OCI-LY3 (cell line): ENCODE results near the gene CACNA1B.
"Not testable (repeated sequence)": the region's sequence is repeated elsewhere in the genome, so short reads cannot be mapped to it uniquely, and the experiment has no call there.

ENCODE experiments used
- H2AFZ ChIP-seq: fragments of 200-600, 300-600 bp; shearing (Covaris generic); 2 replicates; pipeline ENCODE4 v1.6.0; 2014; ENCODE audit warnings: antibody characterized with exemption, low read depth, low read length
- H3K27ac ChIP-seq: fragments of 200-600, 300-600 bp; sonication (generic); 2 replicates; pipeline ENCODE4 v1.5.1; 2014; ENCODE audit warnings: mild to moderate bottlenecking, low read length, moderate library complexity, mixed read lengths
- H3K27me3 ChIP-seq: fragments of 200-600, 300-600 bp; sonication (generic); 2 replicates; pipeline ENCODE4 v1.6.1; 2014; ENCODE audit warnings: low read depth, low read length, mixed read lengths
- H3K36me3 ChIP-seq: fragments of 200-600, 300-600 bp; sonication (generic); replicated peaks from 2 replicates; pipeline ENCODE3; 2014; ENCODE audit warnings: low read depth, low read length, mixed read lengths
- H3K4me1 ChIP-seq: fragments of 300-600, 200-600 bp; sonication (generic); 2 replicates; pipeline ENCODE4 v1.6.1; 2014; ENCODE audit warnings: low read length, mixed read lengths
- H3K4me2 ChIP-seq: fragments of 200-600, 300-600 bp; sonication (generic); 2 replicates; pipeline ENCODE4 v1.6.1; 2014; ENCODE audit warnings: low read length, mixed read lengths
- H3K4me3 ChIP-seq: fragments of 300-600, 200-600 bp; sonication (generic); 2 replicates; pipeline ENCODE4 v1.5.1; 2014; ENCODE audit warnings: antibody characterized with exemption, mild to moderate bottlenecking, low read length, moderate library complexity
- H3K79me2 ChIP-seq: fragments of 300-600, 200-600 bp; shearing (Covaris generic); 2 replicates; pipeline ENCODE4 v1.6.1; 2014; ENCODE audit warnings: mild to moderate bottlenecking, low read length, mixed read lengths
- H3K9ac ChIP-seq: fragments of 300-600, 200-600 bp; shearing (Covaris generic); 2 replicates; pipeline ENCODE4 v1.6.0; 2014; ENCODE audit warnings: mild to moderate bottlenecking, low read length, moderate library complexity
- H3K9me3 ChIP-seq: fragments of 200-600, 300-600 bp; shearing (Covaris generic); 2 replicates; pipeline ENCODE4 v1.6.1; 2014; ENCODE audit warnings: low read length, mixed read lengths; ENCODE audit not compliant: insufficient read depth
- H4K20me1 ChIP-seq: fragments of 200-600, 300-600 bp; sonication (generic); 2 replicates; pipeline ENCODE4 v1.6.1; 2016; ENCODE audit warnings: low read length, mixed read lengths; ENCODE audit not compliant: insufficient read depth
- EZH2phosphoT487 ChIP-seq: fragments of 200-600 bp; shearing (Covaris generic); IDR thresholded peaks from 2 replicates; pipeline ENCODE4 v1.6.1; 2018; ENCODE audit warnings: antibody characterized with exemption, mixed run types, low read depth
- TF ChIP-seq, protein P1 (sequence below): fragments of 200-600, 300-600 bp; sonication (generic); IDR thresholded peaks from 2 replicates; pipeline ENCODE4 v1.5.1; 2014; ENCODE audit warnings: antibody characterized with exemption, low read length, low read depth

The CACNA1B gene

GRCh38 chr9:138082918-138083636 is 205.5 kb downstream of the CACNA1B start:
- peaks cover 75% of the 10 kb centered on the region for H3K36me3 ChIP-seq
- TF ChIP-seq, protein P1, sequence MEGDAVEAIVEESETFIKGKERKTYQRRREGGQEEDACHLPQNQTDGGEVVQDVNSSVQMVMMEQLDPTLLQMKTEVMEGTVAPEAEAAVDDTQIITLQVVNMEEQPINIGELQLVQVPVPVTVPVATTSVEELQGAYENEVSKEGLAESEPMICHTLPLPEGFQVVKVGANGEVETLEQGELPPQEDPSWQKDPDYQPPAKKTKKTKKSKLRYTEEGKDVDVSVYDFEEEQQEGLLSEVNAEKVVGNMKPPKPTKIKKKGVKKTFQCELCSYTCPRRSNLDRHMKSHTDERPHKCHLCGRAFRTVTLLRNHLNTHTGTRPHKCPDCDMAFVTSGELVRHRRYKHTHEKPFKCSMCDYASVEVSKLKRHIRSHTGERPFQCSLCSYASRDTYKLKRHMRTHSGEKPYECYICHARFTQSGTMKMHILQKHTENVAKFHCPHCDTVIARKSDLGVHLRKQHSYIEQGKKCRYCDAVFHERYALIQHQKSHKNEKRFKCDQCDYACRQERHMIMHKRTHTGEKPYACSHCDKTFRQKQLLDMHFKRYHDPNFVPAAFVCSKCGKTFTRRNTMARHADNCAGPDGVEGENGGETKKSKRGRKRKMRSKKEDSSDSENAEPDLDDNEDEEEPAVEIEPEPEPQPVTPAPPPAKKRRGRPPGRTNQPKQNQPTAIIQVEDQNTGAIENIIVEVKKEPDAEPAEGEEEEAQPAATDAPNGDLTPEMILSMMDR: no peak
- TF ChIP-seq EZH2phosphoT487: no peak
- H3K4me2 ChIP-seq: no peak overlapping the region
- no peak overlapping the region for H3K9ac ChIP-seq
- H4K20me1 ChIP-seq: no peaks in the 10 kb centered on the region; the same call in 1 of the 2 replicates
- H3K4me1 ChIP-seq: no peaks in the 10 kb centered on the region
- no peak overlapping the region for H3K4me3 ChIP-seq
- peaks cover 11% of the 10 kb centered on the region for H3K9me3 ChIP-seq
- no peaks in the 10 kb centered on the region for H3K79me2 ChIP-seq
- no peak overlapping the region for H2AFZ ChIP-seq
- H3K27ac ChIP-seq: no peak overlapping the region
- no peaks in the 10 kb centered on the region for H3K27me3 ChIP-seq

DNA sequence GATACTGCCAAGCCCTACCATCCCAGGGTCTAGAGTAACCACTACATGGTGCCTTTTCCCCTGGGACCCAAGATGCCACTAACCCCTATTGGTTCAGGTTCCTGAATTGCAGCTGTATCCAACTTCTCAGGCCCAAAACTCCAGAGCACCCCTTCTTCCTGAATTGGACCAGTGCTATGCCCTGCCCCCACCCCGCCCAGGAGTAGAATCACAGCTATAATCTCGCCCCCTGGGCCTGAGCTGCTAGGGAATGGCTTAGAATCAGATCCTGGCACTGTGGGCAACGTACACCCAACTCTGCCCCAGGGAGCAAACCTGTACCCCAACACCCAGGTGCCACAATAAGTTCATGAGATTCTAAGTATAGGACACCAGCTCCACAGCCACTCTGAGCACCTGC is 206.3 kb downstream of the CACNA1B start:
- TF ChIP-seq, protein P1: no peak
- TF ChIP-seq EZH2phosphoT487: no peak
- H2AFZ ChIP-seq: no peak overlapping the region

DNA sequence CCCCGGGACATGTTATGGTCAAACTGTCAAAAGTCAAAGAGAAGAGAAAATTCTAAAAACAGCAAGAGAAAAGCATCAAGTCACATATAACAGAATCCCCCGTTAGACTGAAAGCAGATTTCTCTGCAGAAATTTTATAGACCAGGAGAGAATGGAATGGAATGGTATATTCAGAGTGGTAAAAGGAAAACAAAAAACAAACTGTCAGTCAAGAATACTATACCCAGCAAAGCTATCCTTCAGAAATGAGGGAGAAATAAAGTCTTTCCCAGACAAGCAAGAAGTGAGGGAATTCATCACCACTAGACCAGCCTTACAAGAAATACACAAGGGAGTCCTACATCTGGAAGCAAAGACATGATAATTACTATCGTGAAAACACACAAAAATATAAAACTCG is 208.0 kb downstream of the CACNA1B start:
- Histone ChIP-seq H3K27ac (no peak overlapping the region), H4K20me1 (no peaks in the 10 kb centered on the region), H3K36me3 (peaks cover 54% of the 10 kb centered on the region), H2AFZ (no peak overlapping the region), H3K27me3 (no peaks in the 10 kb centered on the region), H3K4me3 (no peak overlapping the region), H3K4me1 (no peaks in the 10 kb centered on the region), H3K9ac (no peak overlapping the region), H3K9me3 (peaks cover 11% of the 10 kb centered on the region), H3K79me2 (no peaks in the 10 kb centered on the region), H3K4me2 (no peak overlapping the region)
- no peak for TF ChIP-seq EZH2phosphoT487
- TF ChIP-seq, protein P1: no peak

More for the DNA sequence above, 206.3 kb downstream of the CACNA1B start:
- H3K9ac ChIP-seq: no peak overlapping the region
- no peaks in the 10 kb centered on the region for H3K79me2 ChIP-seq
- no peak overlapping the region for H3K4me3 ChIP-seq
- H3K4me2 ChIP-seq: no peak overlapping the region
- no peaks in the 10 kb centered on the region for H3K4me1 ChIP-seq
- no peak overlapping the region for H3K27ac ChIP-seq
- H4K20me1 ChIP-seq: no peaks in the 10 kb centered on the region; the same call in 1 of the 2 replicates
- H3K27me3 ChIP-seq: no peaks in the 10 kb centered on the region
- peaks cover 11% of the 10 kb centered on the region for H3K9me3 ChIP-seq
- H3K36me3 ChIP-seq: peaks cover 67% of the 10 kb centered on the region

- not testable (repeated sequence) for H3K79me2 ChIP-seq, H3K9ac ChIP-seq, H4K20me1 ChIP-seq, H3K9me3 ChIP-seq, H3K4me3 ChIP-seq, H2AFZ ChIP-seq, H3K4me1 ChIP-seq, H3K27ac ChIP-seq, H3K27me3 ChIP-seq, H3K4me2 ChIP-seq
- peaks cover 18% of the 10 kb centered on the region for H3K36me3 ChIP-seq
Measured at GRCh38 chr9:138092057-138092456, 214.5 kb downstream of the CACNA1B start.
